MM.1S (cell line): ENCODE results near the gene SPCS3.

Experiments used
- DNase-seq: peaks from one replicate; pipeline ENCODE4 v3.0.0-alpha.2; 2015
- H2AFZ ChIP-seq: fragments of 300-600 bp; sonication (generic); 2 replicates; pipeline ENCODE4 v1.6.0; 2016; ENCODE audit warnings: antibody characterized with exemption, low read length
- H3F3A ChIP-seq: fragments of 300-600 bp; sonication (generic); 2 replicates; pipeline ENCODE4 v1.6.1; 2016; ENCODE audit warnings: mild to moderate bottlenecking, antibody characterized with exemption, low read length, moderate library complexity, mixed read lengths; ENCODE audit not compliant: insufficient read depth
- H3K27ac ChIP-seq: fragments of 300-600 bp; sonication (generic); 2 replicates; pipeline ENCODE4 v1.5.1; 2016; ENCODE audit warnings: mild to moderate bottlenecking, low read length
- H3K27me3 ChIP-seq: fragments of 300-600 bp; sonication (generic); replicated peaks from 2 replicates; pipeline ENCODE4 v1.6.0; 2016; ENCODE audit warnings: low read length; ENCODE audit not compliant: insufficient read depth
- H3K36me3 ChIP-seq: fragments of 300-600 bp; sonication (generic); replicated peaks from 2 replicates; pipeline ENCODE4 v1.6.1; 2016; ENCODE audit warnings: mild to moderate bottlenecking, low read length, mixed read lengths; ENCODE audit not compliant: insufficient read depth
- H3K4me1 ChIP-seq: fragments of 300-600 bp; sonication (generic); 2 replicates; pipeline ENCODE4 v1.6.1; 2016; ENCODE audit warnings: low read length, mixed read lengths
- H3K4me2 ChIP-seq: fragments of 300-600 bp; sonication (generic); 2 replicates; pipeline ENCODE4 v1.6.0; 2016; ENCODE audit warnings: low read depth, low read length
- H3K4me3 ChIP-seq: fragments of 300-600 bp; sonication (generic); 2 replicates; pipeline ENCODE4 v1.5.1; 2016; ENCODE audit warnings: low read length, mixed read lengths
- H3K79me2 ChIP-seq: fragments of 300-600 bp; sonication (generic); 2 replicates; pipeline ENCODE4 v1.6.1; 2016; ENCODE audit warnings: mixed run types, low read length, mixed read lengths
- H3K9ac ChIP-seq: fragments of 300-600 bp; sonication (generic); 2 replicates; pipeline ENCODE4 v1.6.1; 2016; ENCODE audit warnings: low read length, mixed read lengths
- H3K9me2 ChIP-seq: fragments of 300-600 bp; sonication (generic); replicated peaks from 2 replicates; pipeline ENCODE4 v1.6.1; 2016; ENCODE audit warnings: mild to moderate bottlenecking, low read length, mixed read lengths; ENCODE audit not compliant: insufficient read depth
- H3K9me3 ChIP-seq: fragments of 300-600 bp; sonication (generic); replicated peaks from 2 replicates; pipeline ENCODE4 v1.6.1; 2016; ENCODE audit warnings: mild to moderate bottlenecking, low read length, mixed read lengths; ENCODE audit not compliant: insufficient read depth
- H4K20me1 ChIP-seq: fragments of 300-600 bp; sonication (generic); 2 replicates; pipeline ENCODE4 v1.6.1; 2016; ENCODE audit warnings: mild to moderate bottlenecking, low read length, moderate library complexity, mixed read lengths; ENCODE audit not compliant: insufficient read depth
- EZH2 ChIP-seq: fragments of 300-600 bp; sonication (generic); optimal IDR thresholded peaks from 2 replicates; pipeline ENCODE3; 2017; ENCODE audit warnings: low read depth, mild to moderate bottlenecking, antibody characterized with exemption, low read length, mixed read lengths
- EZH2phosphoT487 ChIP-seq: fragments of 300-600 bp; sonication (generic); IDR thresholded peaks from 2 replicates; pipeline ENCODE4 v1.6.1; 2018; ENCODE audit warnings: antibody characterized with exemption, low read length
- TF ChIP-seq, protein P1 (sequence below): fragments of 300-600 bp; sonication (generic); IDR thresholded peaks from 2 replicates; pipeline ENCODE4 v1.5.1; 2016; ENCODE audit warnings: antibody characterized with exemption, low read length, mixed read lengths

Gene SPCS3

DNA sequence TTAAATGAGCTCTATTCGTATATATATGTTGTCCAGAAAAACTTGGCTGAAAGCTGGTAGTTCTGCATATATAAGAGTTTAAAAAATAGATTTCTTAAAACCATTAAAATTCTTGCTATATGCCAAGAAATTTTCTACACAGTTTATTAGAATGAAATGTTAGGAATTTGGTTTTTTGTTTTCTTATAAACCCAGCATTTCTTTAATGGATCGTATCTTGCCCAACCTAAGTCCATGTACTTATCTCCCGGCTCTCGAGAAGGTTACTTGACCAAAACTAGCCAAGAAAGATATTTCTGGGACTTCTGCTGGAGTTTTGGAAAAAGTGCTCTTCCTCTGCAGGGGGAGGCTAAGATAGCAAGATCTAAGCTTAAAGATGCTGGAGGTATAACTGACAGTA, 46.0 kb upstream of the SPCS3 start:
- no peak for DNase-seq
- no peaks in the 10 kb centered on the region for H3K79me2 ChIP-seq
- no peaks in the 10 kb centered on the region for H3F3A ChIP-seq
- no peak overlapping the region for H3K27ac ChIP-seq
- no peak overlapping the region for H2AFZ ChIP-seq
- no peak overlapping the region for H3K9ac ChIP-seq
- H3K9me2 ChIP-seq: no peaks in the 10 kb centered on the region
- H4K20me1 ChIP-seq: no peaks in the 10 kb centered on the region
- no peak overlapping the region for H3K4me2 ChIP-seq
- no peaks in the 10 kb centered on the region for H3K36me3 ChIP-seq
- no peaks in the 10 kb centered on the region for H3K4me1 ChIP-seq
- H3K9me3 ChIP-seq: no peaks in the 10 kb centered on the region
- H3K4me3 ChIP-seq: no peak overlapping the region
- TF ChIP-seq, protein P1, sequence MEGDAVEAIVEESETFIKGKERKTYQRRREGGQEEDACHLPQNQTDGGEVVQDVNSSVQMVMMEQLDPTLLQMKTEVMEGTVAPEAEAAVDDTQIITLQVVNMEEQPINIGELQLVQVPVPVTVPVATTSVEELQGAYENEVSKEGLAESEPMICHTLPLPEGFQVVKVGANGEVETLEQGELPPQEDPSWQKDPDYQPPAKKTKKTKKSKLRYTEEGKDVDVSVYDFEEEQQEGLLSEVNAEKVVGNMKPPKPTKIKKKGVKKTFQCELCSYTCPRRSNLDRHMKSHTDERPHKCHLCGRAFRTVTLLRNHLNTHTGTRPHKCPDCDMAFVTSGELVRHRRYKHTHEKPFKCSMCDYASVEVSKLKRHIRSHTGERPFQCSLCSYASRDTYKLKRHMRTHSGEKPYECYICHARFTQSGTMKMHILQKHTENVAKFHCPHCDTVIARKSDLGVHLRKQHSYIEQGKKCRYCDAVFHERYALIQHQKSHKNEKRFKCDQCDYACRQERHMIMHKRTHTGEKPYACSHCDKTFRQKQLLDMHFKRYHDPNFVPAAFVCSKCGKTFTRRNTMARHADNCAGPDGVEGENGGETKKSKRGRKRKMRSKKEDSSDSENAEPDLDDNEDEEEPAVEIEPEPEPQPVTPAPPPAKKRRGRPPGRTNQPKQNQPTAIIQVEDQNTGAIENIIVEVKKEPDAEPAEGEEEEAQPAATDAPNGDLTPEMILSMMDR: no peak
- TF ChIP-seq EZH2 (no peak), EZH2phosphoT487 (no peak)
- no peaks in the 10 kb centered on the region for H3K27me3 ChIP-seq

DNA sequence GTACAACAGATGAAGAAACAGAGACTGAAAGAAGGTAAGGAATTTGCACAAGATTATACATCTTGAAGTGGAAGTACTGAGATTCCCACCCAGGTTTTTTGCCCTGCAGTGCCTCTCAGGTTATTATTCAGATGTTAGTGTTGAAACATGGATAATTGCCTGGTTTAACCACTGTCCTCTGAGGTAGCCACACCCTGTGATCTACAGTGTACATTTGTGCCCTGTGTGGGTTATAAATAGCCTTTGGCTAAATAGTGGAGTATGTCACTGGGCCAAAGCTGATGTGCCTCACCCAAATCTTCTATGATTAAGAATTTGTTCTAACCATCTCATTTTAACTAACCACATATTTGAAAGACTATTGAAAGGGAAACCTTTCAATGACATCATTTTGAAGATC, 45.3 kb upstream of the SPCS3 start:
- no peak overlapping the region for H3K27ac ChIP-seq
- TF ChIP-seq EZH2phosphoT487: no peak
- TF ChIP-seq EZH2: no peak
- TF ChIP-seq, protein P1: no peak
- no peaks in the 10 kb centered on the region for H3K4me1 ChIP-seq
- H3K4me3 ChIP-seq: no peak overlapping the region
- no peaks in the 10 kb centered on the region for H3K27me3 ChIP-seq
- DNase-seq: no peak
- H2AFZ ChIP-seq: no peak overlapping the region
- H3K36me3 ChIP-seq: no peaks in the 10 kb centered on the region
- no peaks in the 10 kb centered on the region for H3K9me3 ChIP-seq
- H3K9ac ChIP-seq: no peak overlapping the region
- H3K79me2 ChIP-seq: no peaks in the 10 kb centered on the region
- H4K20me1 ChIP-seq: no peaks in the 10 kb centered on the region
- no peaks in the 10 kb centered on the region for H3F3A ChIP-seq
- no peak overlapping the region for H3K4me2 ChIP-seq
- no peaks in the 10 kb centered on the region for H3K9me2 ChIP-seq

DNA sequence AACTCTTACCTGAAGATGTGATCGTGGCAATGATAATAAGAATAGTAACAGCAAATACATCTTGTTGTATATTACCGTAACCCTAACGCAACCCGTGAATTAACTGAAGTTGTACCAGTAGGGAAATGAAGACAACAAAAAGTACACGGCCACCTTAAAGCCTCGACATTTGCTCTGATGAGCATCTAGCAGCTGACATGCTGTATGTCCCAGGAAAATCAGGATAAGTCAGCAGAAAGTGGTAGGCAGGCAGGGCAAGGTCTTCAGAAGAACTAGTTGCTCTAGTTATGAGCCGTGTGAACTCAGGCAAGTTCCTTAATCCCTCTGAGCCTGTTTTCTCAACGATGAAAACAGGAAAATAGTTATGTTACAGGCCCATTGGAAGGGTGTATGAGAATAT, 43.1 kb upstream of the SPCS3 start:
- TF ChIP-seq EZH2phosphoT487: no peak
- TF ChIP-seq, protein P1: no peak
- no peak for TF ChIP-seq EZH2
- Histone ChIP-seq H3K36me3 (no peaks in the 10 kb centered on the region), H3K79me2 (no peaks in the 10 kb centered on the region), H3K4me2 (no peak overlapping the region), H3K9ac (no peak overlapping the region), H2AFZ (no peak overlapping the region), H3K4me3 (no peak overlapping the region), H3K27ac (no peak overlapping the region), H3K9me3 (no peaks in the 10 kb centered on the region), H3F3A (no peaks in the 10 kb centered on the region), H3K4me1 (peaks cover 6% of the 10 kb centered on the region; the same call in 1 of the 2 replicates), H3K27me3 (no peaks in the 10 kb centered on the region), H4K20me1 (no peaks in the 10 kb centered on the region), H3K9me2 (no peaks in the 10 kb centered on the region)
- no peak for DNase-seq
